Measurements from ENCODE around the gene ZNF710. TPM values are rescaled to one million over a fixed set of nuclear protein-coding genes. Genes with fewer than 3 reads are reported as not detected.

The ZNF710 gene
- total and polyA plus RNA-seq, 2 experiments from 2014 or later: 15.9 to 18.2 TPM

GRCh38 chr15:90074916-90075315 lies 73.8 kb downstream of the ZNF710 start:
- 0 out of 2 replicates have a peak, but pooled peaks cover 3% of the 10 kb centered on the region for H4K20me1 ChIP-seq (replicated peaks; ENCODE audit: insufficient read depth)
- H3K9me2 ChIP-seq (ENCODE audit: insufficient read depth): no peaks in the 10 kb centered on the region
- Mint-ChIP-seq H3K9me3 (no peaks in the 10 kb centered on the region), H3K27me3 (ENCODE audit: insufficient read depth, low read depth, poor library complexity) (no peaks in the 10 kb centered on the region), H3K27ac (no peak overlapping the region), H3K4me3 (no peak overlapping the region), H3K4me1 (peaks cover 12% of the 10 kb centered on the region; the same call in 2 of the 3 replicates), H3K36me3 (ENCODE audit: low read depth) (peaks cover 24% of the 10 kb centered on the region)
- no peak for ATAC-seq
- H3K36me3 ChIP-seq (ENCODE audit: insufficient read depth): peaks cover 6% of the 10 kb centered on the region; the same call in 1 of the 2 replicates
- H3K27me3 ChIP-seq (ENCODE audit: insufficient read depth): no peaks in the 10 kb centered on the region
- H3K79me2 ChIP-seq (replicated peaks; ENCODE audit: insufficient read depth): no peaks in the 10 kb centered on the region
- peak overlapping the region; percentile 74; the same call in 1 of the 2 replicates for H3K27ac ChIP-seq (ENCODE audit: low read depth)
- no peak overlapping the region for H2AFZ ChIP-seq
- DNase-seq (ENCODE audit: low spot score): no peak
- H3K4me1 ChIP-seq (ENCODE audit: insufficient read depth): 0 out of 2 replicates have a peak, but pooled peaks cover 4% of the 10 kb centered on the region
- TF ChIP-seq CTCF (conservative IDR thresholded peaks at IDR 0.05; ENCODE audit: low read depth in 2 of 2) (no peak), ZNF114 (CRISPR knock-in tag; IDR thresholded peaks at IDR 0.05) (no peak)
- 0 out of 2 replicates have a peak, but pooled peaks cover 2% of the 10 kb centered on the region for H3F3A ChIP-seq (replicated peaks; ENCODE audit: low read depth)
- no peak overlapping the region for H3K4me2 ChIP-seq
- no peak overlapping the region for H3K4me3 ChIP-seq

GRCh38 chr15:90075420-90076289 lies 74.5 kb downstream of the ZNF710 start:
- Histone ChIP-seq H3F3A (replicated peaks; ENCODE audit: low read depth) (0 out of 2 replicates have a peak, but pooled peaks cover 2% of the 10 kb centered on the region), H3K27me3 (ENCODE audit: insufficient read depth) (no peaks in the 10 kb centered on the region), H3K36me3 (ENCODE audit: insufficient read depth) (peaks cover 6% of the 10 kb centered on the region; the same call in 1 of the 2 replicates), H3K4me1 (ENCODE audit: insufficient read depth) (0 out of 2 replicates have a peak, but pooled peaks cover 4% of the 10 kb centered on the region), H3K27ac (ENCODE audit: low read depth) (peak overlapping the region; percentile 74; the same call in 1 of the 2 replicates), H3K4me2 (no peak overlapping the region), H2AFZ (no peak overlapping the region), H3K79me2 (replicated peaks; ENCODE audit: insufficient read depth) (no peaks in the 10 kb centered on the region), H3K4me3 (no peak overlapping the region), H4K20me1 (replicated peaks; ENCODE audit: insufficient read depth) (0 out of 2 replicates have a peak, but pooled peaks cover 3% of the 10 kb centered on the region), H3K9me2 (ENCODE audit: insufficient read depth) (no peaks in the 10 kb centered on the region)
- TF ChIP-seq ZNF114 (CRISPR knock-in tag; IDR thresholded peaks at IDR 0.05): no peak
- no peak for TF ChIP-seq ETS1 (IDR thresholded peaks at IDR 0.05)
- H3K9me3 Mint-ChIP-seq: no peaks in the 10 kb centered on the region
- DNase-seq (ENCODE audit: low spot score) (peak; percentile 66), ATAC-seq (peak; percentile 76)
- peaks cover 12% of the 10 kb centered on the region; the same call in 2 of the 3 replicates for H3K4me1 Mint-ChIP-seq
- H3K27me3 Mint-ChIP-seq (ENCODE audit: insufficient read depth, low read depth, poor library complexity): no peaks in the 10 kb centered on the region
- H3K36me3 Mint-ChIP-seq (ENCODE audit: low read depth): peaks cover 24% of the 10 kb centered on the region
- H3K4me3 Mint-ChIP-seq: no peak overlapping the region; the same call in 2 of the 3 replicates
- H3K27ac Mint-ChIP-seq: peak overlapping the region; percentile 37; the same call in 1 of the 2 replicates

- 0 out of 2 replicates have a peak, but pooled peaks cover 2% of the 10 kb centered on the region for H3F3A ChIP-seq (replicated peaks; ENCODE audit: low read depth)
- no peaks in the 10 kb centered on the region for H3K27me3 Mint-ChIP-seq (ENCODE audit: insufficient read depth, low read depth, poor library complexity)
- no peaks in the 10 kb centered on the region for H3K27me3 ChIP-seq (ENCODE audit: insufficient read depth)
- no peaks in the 10 kb centered on the region for H3K9me3 Mint-ChIP-seq
- H2AFZ ChIP-seq: no peak overlapping the region
- no peak overlapping the region for H3K4me2 ChIP-seq
- H3K27ac Mint-ChIP-seq: no peak overlapping the region
- H3K4me1 Mint-ChIP-seq: peaks cover 12% of the 10 kb centered on the region; the same call in 2 of the 3 replicates
- no peak overlapping the region for H3K27ac ChIP-seq (ENCODE audit: low read depth)
- DNase-seq (ENCODE audit: low spot score) (no peak), ATAC-seq (no peak)
- TF ChIP-seq EZH2 (IDR thresholded peaks at IDR 0.05; ENCODE audit: low read depth, unreplicated experiment) (no peak), POLR2AphosphoS5 (IDR thresholded peaks at IDR 0.05; ENCODE audit: low read depth) (no peak), STAT1 (IDR thresholded peaks at IDR 0.05; ENCODE audit: unreplicated experiment) (no peak), JUNB (IDR thresholded peaks at IDR 0.05; ENCODE audit: unreplicated experiment) (no peak), ZNF114 (CRISPR knock-in tag; IDR thresholded peaks at IDR 0.05) (no peak), ETS1 (IDR thresholded peaks at IDR 0.05) (no peak), REST (IDR thresholded peaks at IDR 0.05; ENCODE audit: unreplicated experiment) (no peak), NANOG (IDR thresholded peaks at IDR 0.05; ENCODE audit: borderline replicate concordance) (no peak)
- no peaks in the 10 kb centered on the region for H3K9me2 ChIP-seq (ENCODE audit: insufficient read depth)
- H3K36me3 ChIP-seq (ENCODE audit: insufficient read depth): peaks cover 6% of the 10 kb centered on the region; the same call in 1 of the 2 replicates
- no peaks in the 10 kb centered on the region for H3K79me2 ChIP-seq (replicated peaks; ENCODE audit: insufficient read depth)
- H3K4me1 ChIP-seq (ENCODE audit: insufficient read depth): 0 out of 2 replicates have a peak, but pooled peaks cover 4% of the 10 kb centered on the region
- no peak overlapping the region for H3K4me3 Mint-ChIP-seq
- peaks cover 24% of the 10 kb centered on the region for H3K36me3 Mint-ChIP-seq (ENCODE audit: low read depth)
- H4K20me1 ChIP-seq (replicated peaks; ENCODE audit: insufficient read depth): 0 out of 2 replicates have a peak, but pooled peaks cover 3% of the 10 kb centered on the region
- H3K4me3 ChIP-seq: no peak overlapping the region
These were observed 75.6 kb downstream of the ZNF710 start for GRCh38 chr15:90076716-90077115.
